ENCODE measurements around the gene MINDY2. TPM values are rescaled to one million over a fixed set of nuclear protein-coding genes. Genes with fewer than 3 reads are reported as not detected.

MINDY2 gene
- total and polyA plus RNA-seq, 9 of the 15 experiments (the other 6 are each of a cell fraction or from before 2014, with no cell fraction given) = 2.4 to 15.3 (median 7.2) TPM

GRCh38 chr15:58771621-58772250 lies 634 bp downstream of the MINDY2 start (continued):
- TF ChIP-seq E2F6 (IDR thresholded peaks at IDR 0.05; ENCODE audit: borderline replicate concordance in 1 of 2, extremely low read depth in 1 of 2, insufficient read depth in 1 of 2, insufficient read length in 1 of 2, low read depth in 1 of 2, low read length in 1 of 2, poor library complexity in 1 of 2, severe bottlenecking in 1 of 2) (peak in 1 of 2 experiments; percentile 26), SIN3A (IDR thresholded peaks at IDR 0.05; ENCODE audit: borderline replicate concordance in 2 of 2, control insufficient read depth in 1 of 2, low read depth in 2 of 2, low read length in 2 of 2) (peak in 1 of 2 experiments; percentile 16; a peak in 1 of 4 replicates), ARID2 (IDR thresholded peaks at IDR 0.05) (no peak), CBFA2T2 (conservative IDR thresholded peaks at IDR 0.05) (no peak), HNRNPLL (IDR thresholded peaks at IDR 0.05; ENCODE audit: low read depth, low read length, poor library complexity, severe bottlenecking) (no peak), GATA2 (CRISPR knock-in tag; IDR thresholded peaks at IDR 0.05) (0 out of 2 replicates have a peak, but pooled peaks have one; percentile 38), ZBTB1 (CRISPR knock-in tag; IDR thresholded peaks at IDR 0.05; ENCODE audit: borderline replicate concordance, low read depth) (0 out of 2 replicates have a peak, but pooled peaks have one; percentile 0), CTBP1 (IDR thresholded peaks at IDR 0.05; ENCODE audit: borderline replicate concordance) (peak; percentile 38; the same call in 1 of the 2 replicates), UBTF (IDR thresholded peaks at IDR 0.05; ENCODE audit: borderline replicate concordance in 1 of 2, low read depth in 2 of 2, low read length in 2 of 2) (peak in 1 of 2 experiments; percentile 82; a peak in 2 of 4 replicates), KDM4B (IDR thresholded peaks at IDR 0.05; ENCODE audit: borderline replicate concordance in 2 of 2, low read depth in 1 of 2) (0 out of 4 replicates have a peak, but pooled peaks of 1 of the 2 experiments have one; percentile 14), SOX6 (IDR thresholded peaks at IDR 0.05) (peak; percentile 18; the same call in 1 of the 2 replicates), CHD1 (IDR thresholded peaks at IDR 0.05; ENCODE audit: low read length) (peak; percentile 90), CCNT2 (IDR thresholded peaks at IDR 0.05; ENCODE audit: borderline replicate concordance, extremely low read depth, insufficient read length, low read depth, low read length) (peak; percentile 31), ERF (CRISPR knock-in tag; IDR thresholded peaks at IDR 0.05) (0 out of 2 replicates have a peak, but pooled peaks have one; percentile 19)

All from K562 (cell line).